HG03571 (cell line): Measurements from ENCODE around the gene TSTD2.
"Not testable (repeated sequence)": the region's sequence is repeated elsewhere in the genome, so short reads cannot be mapped to it uniquely, and the experiment has no call there.

ENCODE experiments used
- ATAC-seq: cut with Tn5 transposase; IDR thresholded peaks from one replicate; pipeline ENCODE4 v1.9.1; 2021; ENCODE audit not compliant: unreplicated experiment

TSTD2 gene

DNA sequence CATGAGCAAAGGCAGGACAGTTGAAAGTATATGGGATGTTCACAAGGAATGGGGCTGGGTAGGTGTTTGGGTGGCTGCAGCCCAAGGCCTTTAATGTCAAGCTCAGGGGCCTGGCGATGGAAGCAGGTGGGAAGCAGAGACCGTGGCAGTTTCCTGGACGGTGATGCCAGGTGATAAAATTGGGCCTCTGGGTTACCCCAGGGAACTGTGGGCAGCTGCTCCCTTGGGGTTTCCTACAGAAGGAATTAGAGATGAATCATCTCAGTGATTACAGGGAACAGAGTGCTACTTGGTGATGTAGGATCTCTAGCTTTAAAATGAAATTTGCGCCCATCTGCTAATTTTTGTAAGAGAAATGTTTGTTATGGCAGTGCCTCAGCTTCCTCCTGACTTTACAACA, 39.2 kb downstream of the TSTD2 start:
- ATAC-seq = no peak

DNA sequence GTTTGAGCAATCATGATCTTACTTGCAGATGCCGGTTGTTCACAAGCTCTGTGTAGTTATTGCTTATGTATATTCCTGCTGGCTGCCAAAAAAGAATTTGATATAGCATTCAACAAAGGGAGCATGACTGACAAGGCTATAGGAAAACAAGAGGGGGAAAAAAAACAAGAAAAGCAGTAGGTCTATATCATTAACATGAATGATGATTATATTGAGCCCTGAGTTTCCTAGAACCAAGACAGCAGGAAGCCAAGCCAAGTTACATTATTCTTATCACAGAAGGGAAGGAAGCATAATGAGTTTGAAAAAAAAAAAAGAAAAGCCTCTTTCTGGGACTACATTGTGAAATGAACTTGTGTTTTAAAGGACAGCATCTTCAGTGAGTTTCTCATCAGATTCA, 41.0 kb downstream of the TSTD2 start:
- ATAC-seq = no peak

DNA sequence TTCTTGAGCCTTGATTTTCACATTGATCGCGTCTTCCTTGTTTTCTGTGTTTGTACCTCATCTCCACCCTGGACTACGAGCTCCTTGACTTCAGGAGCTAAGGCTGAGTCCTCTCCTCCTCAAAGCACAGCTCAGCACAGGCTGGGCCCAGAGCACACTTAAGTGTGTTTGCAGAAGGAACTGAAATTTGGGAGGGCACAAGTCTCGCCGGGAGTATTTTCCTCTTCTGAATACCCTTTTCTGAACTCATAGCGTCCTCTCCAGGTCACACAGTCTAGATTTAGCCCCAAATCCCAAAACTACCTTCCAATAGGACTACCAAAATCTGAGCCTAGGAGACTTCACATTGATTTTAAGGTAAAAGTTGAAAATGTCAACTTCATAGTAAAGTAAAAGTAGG, 41.6 kb downstream of the TSTD2 start:
- no peak for ATAC-seq

DNA sequence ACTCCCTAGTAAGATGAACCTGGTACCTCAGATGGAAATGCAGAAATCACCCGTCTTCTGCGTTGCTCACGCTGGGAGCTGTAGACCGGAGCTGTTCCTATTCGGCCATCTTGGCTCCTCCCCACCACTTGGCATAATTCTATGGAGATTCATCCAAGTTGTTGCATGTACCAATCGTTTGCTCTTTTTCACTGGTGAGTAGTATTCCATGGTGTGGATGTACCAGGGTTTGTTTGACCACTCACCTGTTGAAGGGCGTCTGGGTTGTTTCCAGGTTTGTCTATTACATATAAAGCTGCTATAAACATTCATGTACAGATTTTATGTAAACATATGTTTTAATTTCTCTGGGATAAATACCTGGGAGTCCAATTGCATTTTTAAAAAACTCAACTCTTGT, 46.3 kb downstream of the TSTD2 start:
- not testable (repeated sequence) for ATAC-seq

DNA sequence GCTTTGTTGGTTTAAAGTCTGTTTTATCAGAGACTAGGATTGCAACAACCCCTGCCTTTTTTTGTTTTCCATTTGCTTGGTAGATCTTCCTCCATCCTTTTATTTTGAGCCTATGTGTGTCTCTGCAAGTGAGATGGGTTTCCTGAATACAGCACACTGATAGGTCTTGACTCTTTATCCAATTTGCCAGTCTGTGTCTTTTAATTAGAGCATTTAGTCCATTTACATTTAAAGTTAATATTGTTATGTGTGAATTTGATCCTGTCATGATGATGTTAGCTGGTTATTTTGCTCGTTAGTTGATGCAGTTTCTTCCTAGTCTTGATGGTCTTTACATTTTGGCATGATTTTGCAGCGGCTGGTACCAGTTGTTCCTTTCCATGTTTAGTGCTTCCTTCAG, 48.4 kb downstream of the TSTD2 start:
- not testable (repeated sequence) for ATAC-seq

DNA sequence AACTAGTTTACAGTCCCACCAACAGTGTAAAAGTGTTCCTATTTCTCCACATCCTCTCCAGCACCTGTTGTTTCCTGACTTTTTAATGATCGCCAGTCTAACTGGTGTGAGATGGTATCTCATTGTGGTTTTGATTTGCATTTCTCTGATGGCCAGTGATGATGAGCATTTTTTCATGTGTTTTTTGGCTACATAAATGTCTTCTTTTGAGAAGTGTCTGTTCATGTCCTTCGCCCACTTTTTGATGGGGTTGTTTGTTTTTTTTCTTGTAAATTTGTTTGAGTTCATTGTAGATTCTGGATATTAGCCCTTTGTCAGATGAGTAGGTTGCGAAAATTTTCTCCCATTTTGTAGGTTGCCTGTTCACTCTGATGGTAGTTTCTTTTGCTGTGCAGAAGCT, 51.6 kb downstream of the TSTD2 start:
- ATAC-seq = not testable (repeated sequence)

DNA sequence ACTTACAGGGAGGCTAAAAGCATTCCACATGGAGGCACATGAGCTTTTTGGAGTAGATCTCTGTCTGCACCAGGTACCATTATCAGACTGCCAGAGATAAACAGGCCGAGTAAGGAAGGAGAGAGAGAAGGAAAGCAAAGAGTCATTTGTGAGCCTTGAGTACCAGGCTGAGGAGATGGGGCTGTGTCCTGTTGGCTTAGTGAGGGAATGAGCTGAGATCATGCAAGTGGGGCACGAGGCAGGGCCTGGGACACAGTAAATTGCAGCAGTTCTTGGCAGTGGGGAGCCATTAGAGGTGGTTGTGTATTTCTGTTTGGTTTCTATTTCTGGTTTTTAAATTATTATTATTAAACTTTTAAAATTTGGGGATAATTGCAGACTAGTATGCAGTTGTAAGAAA, 53.3 kb downstream of the TSTD2 start:
- no peak for ATAC-seq

DNA sequence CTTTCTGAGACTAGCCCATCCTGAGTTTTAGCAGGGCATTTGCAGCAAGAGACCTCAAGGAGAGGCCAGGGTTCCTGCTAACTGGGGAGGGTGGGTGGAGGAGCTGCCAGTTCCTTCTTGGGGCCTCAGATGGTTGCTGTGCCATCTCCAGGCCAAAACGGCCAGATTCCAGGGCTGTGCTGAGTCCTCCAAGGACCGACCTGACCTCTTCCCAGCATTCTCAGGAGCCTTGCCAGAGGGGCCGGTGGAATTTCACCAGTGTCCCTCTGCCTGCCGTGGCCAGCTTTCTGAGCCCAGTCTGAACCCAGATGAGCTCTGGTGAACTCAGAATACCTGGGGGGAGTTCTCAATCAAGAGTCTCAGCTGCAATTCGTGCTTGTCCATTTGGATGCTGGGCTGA, 54.3 kb downstream of the TSTD2 start:
- ATAC-seq = no peak

DNA sequence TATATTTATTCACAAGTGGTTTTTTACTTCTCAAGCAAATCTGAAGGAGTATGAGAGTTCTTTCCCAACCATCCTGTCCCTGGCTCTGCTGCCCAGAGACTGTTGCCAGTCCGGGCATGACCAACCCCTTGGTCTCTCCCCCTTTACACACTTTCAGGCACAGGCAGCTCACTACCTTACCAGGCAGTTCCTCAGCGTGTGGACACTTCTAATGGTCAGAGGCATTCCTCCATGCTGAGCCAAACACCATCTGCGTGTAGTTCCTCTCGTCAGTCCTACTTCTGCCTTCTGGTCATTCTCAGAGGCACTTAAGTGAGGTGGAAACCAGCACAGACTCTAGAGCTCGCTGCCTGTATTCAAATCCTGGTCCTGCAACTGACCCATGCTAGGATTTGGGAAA, 56.1 kb downstream of the TSTD2 start:
- no peak for ATAC-seq

DNA sequence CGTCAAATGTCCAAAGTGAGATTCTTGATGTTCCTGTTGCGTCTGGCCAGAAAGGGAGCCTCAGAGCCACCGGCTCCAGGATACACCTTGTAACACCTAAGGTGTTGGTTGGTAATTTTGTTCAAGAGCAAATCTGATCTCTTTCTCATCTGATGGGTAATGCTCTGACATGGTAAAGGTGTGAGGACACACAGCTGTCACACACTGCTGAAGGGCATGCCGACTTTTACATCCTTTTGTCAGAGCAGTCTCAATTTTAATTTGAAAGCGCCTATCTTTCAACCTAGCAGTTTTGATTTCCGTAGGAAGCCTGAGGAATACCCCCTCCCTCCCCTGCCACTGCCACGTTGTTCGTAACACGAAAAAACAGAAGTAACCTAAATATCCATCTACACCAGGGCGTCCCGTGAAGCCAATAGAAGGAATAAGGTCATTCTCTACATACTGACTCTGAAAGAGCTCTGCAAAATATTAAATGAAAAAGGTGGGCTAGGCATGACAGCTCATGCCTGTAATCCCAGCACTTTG, 57.4 kb downstream of the TSTD2 start:
- no peak for ATAC-seq

DNA sequence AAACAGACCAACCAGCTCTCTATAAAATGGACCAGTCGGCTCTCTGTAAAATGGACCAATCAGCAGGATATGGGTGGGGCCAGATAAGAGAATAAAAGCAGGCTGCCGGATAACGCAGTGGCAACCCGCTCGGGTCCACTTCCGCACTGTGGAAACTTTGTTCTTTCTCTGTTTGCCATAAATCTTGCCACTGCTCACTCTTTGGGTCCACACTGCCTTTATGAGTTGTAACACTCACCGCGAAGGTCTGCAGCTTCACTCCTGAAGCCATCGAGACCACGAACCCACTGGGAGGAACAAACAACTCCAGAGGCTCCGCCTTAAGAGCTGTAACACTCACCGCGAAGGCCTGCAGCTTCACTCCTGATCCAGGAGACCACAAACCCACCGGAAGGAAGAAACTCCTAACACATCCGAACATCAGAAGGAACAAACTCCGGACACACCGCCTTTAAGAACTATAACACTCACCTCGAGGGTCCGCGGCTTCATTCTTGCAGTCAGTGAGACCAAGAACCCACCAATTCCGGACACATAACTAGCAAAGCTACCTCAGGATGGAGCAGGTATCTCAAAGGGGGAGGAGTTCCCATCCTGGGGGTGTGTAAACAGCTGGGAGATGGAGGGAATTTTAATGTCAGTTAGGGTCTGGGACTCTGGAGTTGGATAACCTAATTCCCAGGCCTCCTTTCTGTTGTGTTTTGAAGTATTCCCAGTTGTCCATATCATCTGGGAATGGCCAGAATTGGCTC, 58.1 kb downstream of the TSTD2 start:
- not testable (repeated sequence) for ATAC-seq

DNA sequence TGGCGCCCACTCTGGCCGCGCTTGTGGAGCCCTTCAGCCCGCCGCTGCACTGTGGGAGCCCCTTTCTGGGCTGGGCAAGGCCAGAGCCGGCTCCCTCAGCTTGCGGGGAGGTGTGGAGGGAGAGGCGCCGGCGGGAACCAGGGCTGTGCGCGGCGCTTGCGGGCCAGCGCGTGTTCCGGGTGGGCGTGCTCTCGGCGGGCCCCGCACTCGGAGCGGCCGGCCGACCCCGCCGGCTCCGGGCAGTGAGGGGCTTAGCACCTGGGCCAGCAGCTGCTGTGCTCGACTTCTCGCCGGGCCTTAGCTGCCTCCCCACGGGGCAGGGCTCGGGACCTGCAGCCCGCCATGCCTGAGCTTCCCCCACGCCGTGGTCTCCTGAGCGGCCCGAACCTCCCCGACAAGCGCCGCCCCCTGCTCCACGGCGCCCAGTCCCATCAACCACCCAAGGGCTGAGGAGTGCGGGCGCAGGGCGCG, 59.0 kb downstream of the TSTD2 start:
- ATAC-seq = not testable (repeated sequence)

DNA sequence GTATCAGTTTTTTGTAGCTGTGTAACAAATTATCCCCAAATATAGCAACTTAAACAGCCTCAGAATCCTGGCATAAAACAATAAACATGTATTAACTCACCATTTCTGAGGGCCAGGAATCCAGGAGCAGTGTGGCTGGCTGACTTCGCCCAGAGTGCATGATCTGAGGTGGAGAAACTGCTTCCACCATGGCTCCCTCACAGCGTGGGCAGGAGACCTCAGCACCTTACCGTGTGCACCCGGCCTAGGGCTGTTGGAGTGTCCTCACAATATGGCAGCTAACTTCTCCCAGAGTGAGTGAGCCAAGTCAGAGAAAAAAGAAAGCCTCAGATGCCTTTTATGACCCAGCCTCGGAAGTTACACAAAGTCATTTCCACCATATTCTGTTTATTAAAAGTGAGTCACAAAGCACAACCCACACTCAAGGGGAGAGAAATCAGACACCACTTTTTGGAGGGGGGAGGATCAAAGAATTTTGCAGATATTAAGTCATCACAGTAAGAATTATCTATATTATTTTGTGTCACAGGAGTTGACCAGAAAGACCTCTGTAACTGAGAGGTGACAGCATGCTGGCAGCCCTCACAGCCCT, 59.6 kb downstream of the TSTD2 start:
- no peak for ATAC-seq

DNA sequence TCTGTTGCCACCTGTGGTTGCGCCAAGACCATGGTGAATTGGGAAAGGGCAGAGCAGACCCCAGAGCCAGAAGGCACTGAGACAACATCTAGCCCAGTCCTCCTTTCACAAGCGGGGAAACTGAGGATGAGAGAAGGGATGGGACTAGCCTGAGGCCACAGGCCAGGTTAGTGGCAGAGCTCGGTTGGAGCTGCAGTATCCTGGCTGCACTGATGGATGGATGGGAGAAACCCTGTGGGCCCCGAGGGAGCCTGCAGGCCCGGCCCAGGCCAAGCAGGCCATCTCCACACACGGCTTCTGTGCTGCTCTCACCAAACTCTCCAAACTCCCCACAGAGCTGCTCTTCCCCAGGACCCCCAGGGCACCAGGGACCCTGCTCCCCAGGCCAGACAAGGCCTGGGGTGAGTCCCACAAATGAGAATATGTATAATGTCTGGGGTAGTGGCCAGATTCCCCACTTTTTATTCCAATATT, 60.2 kb downstream of the TSTD2 start:
- no peak for ATAC-seq

DNA sequence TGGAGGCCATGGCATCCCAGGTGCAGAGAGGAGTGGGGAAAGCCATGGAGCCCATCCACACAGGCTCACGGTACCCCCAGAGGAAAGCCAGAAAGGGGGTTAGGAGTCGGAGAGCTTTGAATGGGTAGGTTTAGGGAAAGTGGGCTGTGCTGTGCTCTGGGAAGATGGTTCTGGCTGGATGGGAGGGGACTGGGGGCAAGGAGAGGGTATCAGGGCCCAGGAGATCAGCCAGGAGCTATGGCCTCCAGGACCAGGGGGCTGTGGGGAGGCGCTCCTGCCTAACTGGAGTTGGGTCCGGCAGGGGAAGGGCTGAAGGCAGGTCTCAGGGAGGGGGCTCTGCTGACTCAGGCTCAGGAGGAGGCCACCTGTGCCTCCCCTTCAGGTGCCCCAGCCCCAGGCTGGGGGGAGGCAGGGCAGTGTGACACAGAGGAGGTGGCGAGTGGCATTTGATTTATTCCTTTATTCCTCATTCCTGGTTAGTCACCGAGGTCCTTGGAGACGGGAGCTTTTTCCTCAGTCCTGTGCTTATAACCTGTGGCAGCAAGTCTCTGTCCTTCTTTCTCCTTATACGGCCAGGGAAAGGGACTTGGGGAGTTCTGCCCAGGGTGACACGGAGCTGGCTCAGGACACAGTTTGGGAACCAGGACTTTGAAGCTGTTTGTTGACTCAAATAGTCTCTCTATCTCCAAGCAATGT, 60.8 kb downstream of the TSTD2 start:
- no peak for ATAC-seq

DNA sequence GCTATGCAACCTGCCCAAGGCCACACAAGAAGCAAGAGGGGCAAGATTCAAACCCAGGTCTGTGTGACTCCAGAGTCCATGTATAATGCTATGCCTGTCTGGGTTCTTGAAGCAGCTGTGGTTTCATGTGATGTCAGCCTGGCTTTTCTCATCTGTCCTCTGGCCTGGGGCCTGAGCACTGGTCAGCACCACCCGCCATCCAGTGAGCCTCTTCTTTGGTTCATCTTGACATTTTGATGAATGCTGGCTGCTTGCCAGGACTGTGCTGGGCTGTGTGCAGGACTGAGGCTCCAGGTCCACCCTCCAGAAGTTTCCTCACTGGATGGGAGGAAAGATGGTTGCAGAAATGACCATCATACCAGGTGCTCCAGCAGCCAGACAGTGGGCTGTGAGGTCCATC, 61.5 kb downstream of the TSTD2 start:
- no peak for ATAC-seq

DNA sequence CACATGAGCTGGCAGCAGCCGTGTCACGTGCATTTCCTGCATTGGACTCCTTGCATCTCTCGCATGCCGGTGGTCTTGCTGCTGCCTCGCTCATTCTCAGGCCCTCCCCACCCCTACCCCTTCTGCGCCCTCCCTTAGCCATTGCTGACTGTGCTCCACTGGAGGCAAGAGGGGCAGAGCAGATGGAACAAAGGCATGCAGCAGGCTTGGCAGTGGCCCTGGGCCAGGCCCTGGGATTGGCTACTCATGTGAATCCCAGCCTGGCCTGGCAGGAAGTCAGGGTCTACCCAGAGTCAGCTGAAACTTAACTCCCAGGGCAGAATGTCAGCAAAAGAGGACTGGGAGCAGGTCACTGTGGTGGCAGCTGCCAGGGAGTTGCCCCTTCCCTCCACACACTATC, 62.3 kb downstream of the TSTD2 start:
- ATAC-seq = no peak

DNA sequence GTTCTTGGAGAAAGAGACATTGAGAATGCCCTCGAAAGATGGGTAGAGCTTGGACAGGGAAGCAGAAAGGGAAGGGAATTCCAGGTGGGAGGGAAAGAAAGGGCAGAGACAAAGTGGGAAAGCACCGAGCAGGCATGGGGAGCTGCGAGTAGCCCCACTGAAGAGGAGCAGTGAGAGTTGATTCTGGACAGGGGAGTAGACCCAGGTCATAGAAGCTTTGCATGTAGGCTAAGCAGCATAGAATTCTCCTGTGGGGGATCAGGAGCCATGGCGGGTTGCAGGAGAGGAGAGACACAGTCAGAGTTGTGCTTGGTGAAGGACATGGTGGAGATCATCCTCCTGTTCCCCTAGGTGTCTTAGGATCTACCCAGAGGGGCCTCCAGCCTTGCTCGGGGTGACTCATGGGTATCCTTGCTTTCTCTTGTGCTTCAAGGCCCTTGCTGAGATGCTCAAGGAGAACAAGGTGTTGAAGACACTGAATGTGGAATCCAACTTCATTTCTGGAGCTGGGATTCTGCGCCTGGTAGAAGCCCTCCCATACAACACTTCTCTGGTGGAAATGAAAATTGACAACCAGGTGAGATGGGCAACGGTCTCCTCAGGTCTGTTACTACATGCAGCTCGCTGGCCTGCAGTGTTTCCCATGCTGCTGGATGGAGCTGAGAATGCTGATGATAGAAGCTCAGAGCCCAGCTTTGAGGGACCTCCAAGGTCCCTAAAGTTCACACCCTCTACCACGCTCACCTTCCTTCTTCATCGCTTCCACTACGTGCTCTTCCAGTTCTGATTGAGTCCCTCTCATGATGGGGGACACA, 64.5 kb downstream of the TSTD2 start:
- ATAC-seq = no peak

DNA sequence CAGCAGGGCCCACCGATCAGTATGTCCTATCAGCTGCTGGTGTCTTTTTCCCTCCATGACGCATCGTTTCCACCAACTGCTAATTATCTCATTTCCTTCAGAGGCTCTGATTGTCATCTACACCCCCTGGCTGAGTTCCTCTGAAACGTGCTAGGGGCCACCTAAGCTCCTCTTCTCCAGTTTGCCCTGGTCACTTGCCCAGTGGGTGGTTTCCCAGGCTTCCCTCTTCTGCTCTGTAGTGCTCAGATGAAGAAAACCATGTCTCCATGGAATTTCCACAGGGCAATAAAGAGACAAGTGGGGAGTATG, 65.3 kb downstream of the TSTD2 start:
- ATAC-seq = no peak

DNA sequence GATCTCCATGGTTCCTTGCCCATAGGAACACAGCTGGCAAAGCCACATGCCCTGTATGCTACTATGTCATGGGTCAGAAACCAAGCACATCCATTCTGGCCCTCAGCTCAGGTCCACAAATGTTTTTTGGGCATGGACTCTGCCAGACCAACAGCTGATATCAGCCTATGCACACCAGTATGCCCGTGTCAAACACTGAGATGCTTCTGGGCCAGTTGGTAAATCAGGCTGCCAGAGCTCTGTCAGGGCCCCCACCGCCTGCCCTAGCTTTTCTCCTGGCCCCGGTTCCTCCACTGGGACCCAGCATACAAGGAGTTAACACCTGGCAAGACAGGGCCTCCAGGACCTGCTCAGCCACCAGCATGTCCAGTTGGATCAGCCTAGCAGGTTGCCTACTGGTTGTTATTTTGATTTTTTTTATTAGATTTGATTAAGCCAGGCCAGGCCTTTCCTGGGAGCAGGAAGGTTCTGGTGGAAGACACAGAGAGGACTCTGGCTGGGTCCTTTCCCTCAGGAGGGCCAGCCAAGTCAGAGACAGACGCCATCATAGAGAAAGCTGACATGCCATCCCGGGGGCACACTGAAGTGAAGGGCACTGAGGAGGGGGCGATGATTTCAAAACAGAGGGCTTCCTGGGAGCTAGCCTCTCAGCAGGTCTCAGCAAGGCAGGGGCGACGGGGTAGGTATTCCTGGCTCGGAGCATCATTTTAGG, 65.8 kb downstream of the TSTD2 start:
- ATAC-seq = no peak

DNA sequence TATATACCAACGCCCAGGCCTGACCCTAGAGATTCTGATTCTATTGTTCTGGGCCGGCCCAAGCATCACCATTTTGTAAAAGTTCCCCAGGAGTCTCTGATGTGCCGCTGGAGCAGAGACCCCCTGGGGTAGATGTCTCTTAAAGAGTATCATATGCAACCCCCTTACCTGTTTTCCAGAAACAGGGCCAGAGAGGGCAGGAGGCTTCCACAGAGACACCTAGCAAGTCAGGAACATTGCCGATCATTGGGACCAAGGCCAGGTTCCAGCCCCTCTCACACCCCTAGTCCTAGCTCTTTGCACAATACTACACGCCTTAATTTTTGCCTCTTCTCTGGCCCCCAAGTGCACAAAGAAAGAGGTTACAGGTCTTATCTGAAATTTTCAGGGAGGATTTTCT, 67.9 kb downstream of the TSTD2 start:
- ATAC-seq = no peak
